HEK293 (cell line): ENCODE data around the gene HOXC11.

Source experiments
- BCL6B ChIP-seq: fragments of 450-650 bp; formaldehyde crosslinking; IDR thresholded peaks from 2 replicates; pipeline ENCODE4 v1.5.1; 2017; ENCODE audit warnings: missing biosample characterization, missing genetic modification characterization
- FEZF1 ChIP-seq: fragments of 450-650 bp; formaldehyde crosslinking; IDR thresholded peaks from 2 replicates; pipeline ENCODE4 v1.5.1; 2016; ENCODE audit warnings: missing biosample characterization, missing genetic modification characterization
- IKZF3 ChIP-seq: fragments of 450-650 bp; IDR thresholded peaks from 2 replicates; pipeline ENCODE4 v1.5.0; 2018; ENCODE audit warnings: missing biosample characterization, mild to moderate bottlenecking, missing genetic modification characterization, moderate library complexity
- MZF1 ChIP-seq: fragments of 450-650 bp; formaldehyde crosslinking; IDR thresholded peaks from 2 replicates; pipeline ENCODE4 v1.5.1; 2017; ENCODE audit warnings: missing biosample characterization, missing genetic modification characterization, borderline replicate concordance
- PATZ1 ChIP-seq: fragments of 450-650 bp; formaldehyde crosslinking; IDR thresholded peaks from 2 replicates; pipeline ENCODE4 v1.5.1; 2016; ENCODE audit warnings: missing biosample characterization, missing genetic modification characterization
- PRDM6 ChIP-seq: fragments of 450-650 bp; formaldehyde crosslinking; IDR thresholded peaks from 2 replicates; pipeline ENCODE4 v1.5.1; 2017; ENCODE audit warnings: missing biosample characterization, missing genetic modification characterization
- SETDB1 ChIP-seq: IDR thresholded peaks from one replicate; pipeline ENCODE4 v1.6.1; 2017; ENCODE audit warnings: mild to moderate bottlenecking, low read length, moderate library complexity, mixed read lengths; ENCODE audit not compliant: insufficient read length
- SP3 ChIP-seq: fragments of 450-650 bp; formaldehyde crosslinking; IDR thresholded peaks from 2 replicates; pipeline ENCODE4 v1.5.1; 2016; ENCODE audit warnings: missing biosample characterization, missing genetic modification characterization
- TCF7L2 ChIP-seq: IDR thresholded peaks from 2 replicates; pipeline ENCODE4 v1.6.1; 2011; ENCODE audit warnings: low read depth, mild to moderate bottlenecking, inconsistent platforms, low read length, moderate library complexity, borderline replicate concordance
- WT1 ChIP-seq: fragments of 450-650 bp; formaldehyde crosslinking; IDR thresholded peaks from 2 replicates; pipeline ENCODE4 v1.5.1; 2016; ENCODE audit warnings: missing biosample characterization, missing genetic modification characterization
- ZBTB44 ChIP-seq: fragments of 450-650 bp; IDR thresholded peaks from 2 replicates; pipeline ENCODE4 v1.5.1; 2018; ENCODE audit warnings: missing biosample characterization, mild to moderate bottlenecking, missing genetic modification characterization
- ZFP37 ChIP-seq: fragments of 450-650 bp; formaldehyde crosslinking; IDR thresholded peaks from 2 replicates; pipeline ENCODE4 v1.5.1; 2016; ENCODE audit warnings: missing biosample characterization, missing genetic modification characterization
- ZIC2 ChIP-seq: fragments of 450-650 bp; formaldehyde crosslinking; IDR thresholded peaks from 2 replicates; pipeline ENCODE4 v1.5.1; 2016; ENCODE audit warnings: missing biosample characterization, missing genetic modification characterization
- ZNF138 ChIP-seq: fragments of 450-650 bp; formaldehyde crosslinking; IDR thresholded peaks from 2 replicates; pipeline ENCODE4 v1.5.1; 2016; ENCODE audit warnings: missing biosample characterization, missing genetic modification characterization, borderline replicate concordance
- ZNF292 ChIP-seq: fragments of 450-650 bp; formaldehyde crosslinking; IDR thresholded peaks from 2 replicates; pipeline ENCODE4 v1.5.1; 2016; ENCODE audit warnings: low read depth, missing biosample characterization, missing genetic modification characterization, borderline replicate concordance
- ZNF335 ChIP-seq: fragments of 450-650 bp; formaldehyde crosslinking; conservative IDR thresholded peaks from 2 replicates; pipeline ENCODE4 v1.5.1; 2016; ENCODE audit warnings: missing biosample characterization, missing genetic modification characterization
- ZNF391 ChIP-seq: fragments of 450-650 bp; formaldehyde crosslinking; IDR thresholded peaks from 2 replicates; pipeline ENCODE4 v1.5.1; 2016; ENCODE audit warnings: low read depth, missing biosample characterization, missing genetic modification characterization, borderline replicate concordance
- ZNF514 ChIP-seq: fragments of 450-650 bp; formaldehyde crosslinking; IDR thresholded peaks from 2 replicates; pipeline ENCODE4 v1.5.1; 2016; ENCODE audit warnings: missing biosample characterization, missing genetic modification characterization
- ZNF654 ChIP-seq: fragments of 450-650 bp; formaldehyde crosslinking; IDR thresholded peaks from 2 replicates; pipeline ENCODE4 v1.5.1; 2016; ENCODE audit warnings: low read depth, missing biosample characterization, missing genetic modification characterization
- ZNF747 ChIP-seq: fragments of 450-650 bp; formaldehyde crosslinking; IDR thresholded peaks from 2 replicates; pipeline ENCODE4 v1.5.1; 2016; ENCODE audit warnings: missing biosample characterization, missing genetic modification characterization
- TF ChIP-seq, protein P1 (sequence below): fragments of 450-650 bp; formaldehyde crosslinking; IDR thresholded peaks from 2 replicates; pipeline ENCODE4 v1.5.1; 2017; ENCODE audit warnings: missing biosample characterization, missing genetic modification characterization
- TF ChIP-seq, protein P2 (sequence below): fragments of 450-650 bp; formaldehyde crosslinking; IDR thresholded peaks from 2 replicates; pipeline ENCODE4 v1.5.1; 2016; ENCODE audit warnings: missing biosample characterization, missing genetic modification characterization
- TF ChIP-seq, protein P3 (sequence below): fragments of 450-650 bp; formaldehyde crosslinking; IDR thresholded peaks from 2 replicates; pipeline ENCODE4 v1.5.1; 2016; ENCODE audit warnings: missing biosample characterization, missing genetic modification characterization

Gene HOXC11

GRCh38 chr12:54010972-54011664 is 38.2 kb downstream of the HOXC11 start (continued):
- TF ChIP-seq, protein P1, sequence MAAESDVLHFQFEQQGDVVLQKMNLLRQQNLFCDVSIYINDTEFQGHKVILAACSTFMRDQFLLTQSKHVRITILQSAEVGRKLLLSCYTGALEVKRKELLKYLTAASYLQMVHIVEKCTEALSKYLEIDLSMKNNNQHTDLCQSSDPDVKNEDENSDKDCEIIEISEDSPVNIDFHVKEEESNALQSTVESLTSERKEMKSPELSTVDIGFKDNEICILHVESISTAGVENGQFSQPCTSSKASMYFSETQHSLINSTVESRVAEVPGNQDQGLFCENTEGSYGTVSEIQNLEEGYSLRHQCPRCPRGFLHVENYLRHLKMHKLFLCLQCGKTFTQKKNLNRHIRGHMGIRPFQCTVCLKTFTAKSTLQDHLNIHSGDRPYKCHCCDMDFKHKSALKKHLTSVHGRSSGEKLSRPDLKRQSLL (tag by site-specific recombination) = no peak
- TF ChIP-seq BCL6B (peak; percentile 6; the same call in 1 of the 2 replicates), ZBTB44 (tag by site-specific recombination) (peak; percentile 80), TCF7L2 (peak; percentile 81), ZNF747 (tag by site-specific recombination) (no peak), WT1 (tag by site-specific recombination) (peak; percentile 75), ZNF654 (0 out of 2 replicates have a peak, but pooled peaks have one; percentile 5), FEZF1 (tag by site-specific recombination) (peak; percentile 87), ZNF292 (tag by site-specific recombination) (no peak), ZNF514 (tag by site-specific recombination) (no peak), IKZF3 (tag by site-specific recombination) (peak; percentile 69), ZFP37 (no peak), PRDM6 (tag by site-specific recombination) (peak; percentile 79), ZNF138 (tag by site-specific recombination) (no peak), ZNF391 (tag by site-specific recombination) (peak; percentile 72; the same call in 1 of the 2 replicates), ZNF335 (tag by site-specific recombination) (no peak), SETDB1 (no peak), SP3 (tag by site-specific recombination) (no peak), PATZ1 (tag by site-specific recombination) (peak; percentile 68), MZF1 (peak; percentile 20; the same call in 1 of the 2 replicates), ZIC2 (tag by site-specific recombination) (no peak)
- TF ChIP-seq, protein P2, sequence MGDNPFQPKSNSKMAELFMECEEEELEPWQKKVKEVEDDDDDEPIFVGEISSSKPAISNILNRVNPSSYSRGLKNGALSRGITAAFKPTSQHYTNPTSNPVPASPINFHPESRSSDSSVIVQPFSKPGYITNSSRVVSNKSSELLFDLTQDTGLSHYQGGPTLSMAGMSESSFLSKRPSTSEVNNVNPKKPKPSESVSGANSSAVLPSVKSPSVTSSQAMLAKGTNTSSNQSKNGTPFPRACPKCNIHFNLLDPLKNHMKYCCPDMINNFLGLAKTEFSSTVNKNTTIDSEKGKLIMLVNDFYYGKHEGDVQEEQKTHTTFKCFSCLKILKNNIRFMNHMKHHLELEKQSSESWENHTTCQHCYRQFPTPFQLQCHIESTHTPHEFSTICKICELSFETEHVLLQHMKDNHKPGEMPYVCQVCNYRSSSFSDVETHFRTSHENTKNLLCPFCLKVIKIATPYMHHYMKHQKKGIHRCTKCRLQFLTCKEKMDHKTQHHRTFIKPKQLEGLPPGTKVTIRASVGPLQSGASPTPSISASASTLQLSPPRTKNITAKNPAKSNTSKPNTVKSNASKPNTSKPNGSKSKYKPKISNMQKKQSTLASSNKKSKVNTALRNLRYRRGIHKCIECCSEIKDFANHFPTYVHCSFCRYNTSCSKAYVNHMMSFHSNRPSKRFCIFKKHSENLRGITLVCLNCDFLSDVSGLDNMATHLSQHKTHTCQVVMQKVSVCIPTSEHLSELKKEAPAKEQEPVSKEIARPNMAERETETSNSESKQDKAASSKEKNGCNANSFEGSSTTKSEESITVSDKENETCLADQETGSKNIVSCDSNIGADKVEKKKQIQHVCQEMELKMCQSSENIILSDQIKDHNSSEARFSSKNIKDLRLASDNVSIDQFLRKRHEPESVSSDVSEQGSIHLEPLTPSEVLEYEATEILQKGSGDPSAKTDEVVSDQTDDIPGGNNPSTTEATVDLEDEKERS (tag by site-specific recombination) = no peak
- TF ChIP-seq, protein P3, sequence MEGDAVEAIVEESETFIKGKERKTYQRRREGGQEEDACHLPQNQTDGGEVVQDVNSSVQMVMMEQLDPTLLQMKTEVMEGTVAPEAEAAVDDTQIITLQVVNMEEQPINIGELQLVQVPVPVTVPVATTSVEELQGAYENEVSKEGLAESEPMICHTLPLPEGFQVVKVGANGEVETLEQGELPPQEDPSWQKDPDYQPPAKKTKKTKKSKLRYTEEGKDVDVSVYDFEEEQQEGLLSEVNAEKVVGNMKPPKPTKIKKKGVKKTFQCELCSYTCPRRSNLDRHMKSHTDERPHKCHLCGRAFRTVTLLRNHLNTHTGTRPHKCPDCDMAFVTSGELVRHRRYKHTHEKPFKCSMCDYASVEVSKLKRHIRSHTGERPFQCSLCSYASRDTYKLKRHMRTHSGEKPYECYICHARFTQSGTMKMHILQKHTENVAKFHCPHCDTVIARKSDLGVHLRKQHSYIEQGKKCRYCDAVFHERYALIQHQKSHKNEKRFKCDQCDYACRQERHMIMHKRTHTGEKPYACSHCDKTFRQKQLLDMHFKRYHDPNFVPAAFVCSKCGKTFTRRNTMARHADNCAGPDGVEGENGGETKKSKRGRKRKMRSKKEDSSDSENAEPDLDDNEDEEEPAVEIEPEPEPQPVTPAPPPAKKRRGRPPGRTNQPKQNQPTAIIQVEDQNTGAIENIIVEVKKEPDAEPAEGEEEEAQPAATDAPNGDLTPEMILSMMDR = no peak
- TF ChIP-seq, all 188 proteins: peak for 39
